HG02759 (cell line): ENCODE data around the gene SRGAP1.
"Not testable (repeated sequence)": the region's sequence is repeated elsewhere in the genome, so short reads cannot be mapped to it uniquely, and the experiment has no call there.

Experiments
- ATAC-seq: cut with Tn5 transposase; IDR thresholded peaks from one replicate; pipeline ENCODE4 v1.9.1; 2021; ENCODE audit warnings: mild to moderate bottlenecking, moderate library complexity; ENCODE audit not compliant: unreplicated experiment

SRGAP1 gene

GRCh38 chr12:64102339-64102738 is 257.8 kb downstream of the SRGAP1 start:
- no peak for ATAC-seq

- no peak for ATAC-seq
These were observed 259.6 kb downstream of the SRGAP1 start for GRCh38 chr12:64103825-64104740.

GRCh38 chr12:64105026-64105425 is 260.5 kb downstream of the SRGAP1 start:
- no peak for ATAC-seq

GRCh38 chr12:64107776-64108175 is 263.3 kb downstream of the SRGAP1 start:
- ATAC-seq, result no peak

- ATAC-seq, result no peak
These were observed 265.2 kb downstream of the SRGAP1 start for GRCh38 chr12:64109706-64110105.

- ATAC-seq, result no peak
These were observed 266.4 kb downstream of the SRGAP1 start for GRCh38 chr12:64110864-64111263.

GRCh38 chr12:64116969-64117368 is 272.5 kb downstream of the SRGAP1 start:
- ATAC-seq, result no peak

GRCh38 chr12:64120568-64120967 is 276.1 kb downstream of the SRGAP1 start:
- ATAC-seq, result no peak

GRCh38 chr12:64121086-64121485 is 276.6 kb downstream of the SRGAP1 start:
- ATAC-seq, result not testable (repeated sequence)

GRCh38 chr12:64122154-64122553 is 277.7 kb downstream of the SRGAP1 start:
- no peak for ATAC-seq

- no peak for ATAC-seq
These were observed 278.5 kb downstream of the SRGAP1 start for GRCh38 chr12:64122995-64123394.

GRCh38 chr12:64123448-64123847 is 278.9 kb downstream of the SRGAP1 start:
- ATAC-seq, result no peak

- ATAC-seq, result no peak
These were observed 280.2 kb downstream of the SRGAP1 start for GRCh38 chr12:64124511-64125197.

- ATAC-seq, result no peak
These were observed 281.4 kb downstream of the SRGAP1 start for GRCh38 chr12:64125913-64126312.

GRCh38 chr12:64127811-64128210 is 283.3 kb downstream of the SRGAP1 start:
- no peak for ATAC-seq

- ATAC-seq, result no peak
These were observed 283.9 kb downstream of the SRGAP1 start for GRCh38 chr12:64128366-64128765.

- not testable (repeated sequence) for ATAC-seq
These were observed 286.0 kb downstream of the SRGAP1 start for GRCh38 chr12:64130476-64130875.

- not testable (repeated sequence) for ATAC-seq
These were observed 287.0 kb downstream of the SRGAP1 start for GRCh38 chr12:64131456-64131855.

- ATAC-seq, result not testable (repeated sequence)
These were observed 288.2 kb downstream of the SRGAP1 start for GRCh38 chr12:64132672-64133071.

GRCh38 chr12:64137117-64137516 is 292.6 kb downstream of the SRGAP1 start:
- ATAC-seq, result no peak

- no peak for ATAC-seq
These were observed 294.5 kb downstream of the SRGAP1 start for GRCh38 chr12:64139021-64139420.

- ATAC-seq, result no peak
These were observed 297.9 kb downstream of the SRGAP1 start for GRCh38 chr12:64142382-64142781.
